K562 (cell line): Measurements from ENCODE around the gene NLRP9. TPM values are rescaled to one million over a fixed set of nuclear protein-coding genes. Genes with fewer than 3 reads are reported as not detected.
A peak's percentile ranks its signal among the peaks of the same experiment; 100 is the strongest.

ENCODE experiments used
- ATAC-seq: fragments of 200-7000 bp; cut with Tn5 transposase; 3 replicates; pipeline ENCODE4 v1.9.1; 2020; ENCODE audit warnings: moderate library complexity
- BruUV-seq: library from RNA; stranded (reverse); fragments of 400-500 nt; replicated peaks from 2 replicates; lab custom pipeline; 2021; lab: Mats Ljungman, UMichigan
- CTCF ChIA-PET: fragments of 300-600 bp; formaldehyde crosslinking; extraction: SDS; loops from one replicate; lab custom pipeline; 2021; ENCODE audit warnings: low intra/inter-chr PET ratio; lab: Yijun Ruan, JAX
- POLR2A ChIA-PET: fragments of 300-600, 350-650 bp; sonication (Branson Sonifier 250); formaldehyde crosslinking; extraction: SDS; loops from one replicate; lab custom pipeline; 2021; ENCODE audit warnings: antibody characterized with exemption, inconsistent platforms; lab: Yijun Ruan, JAX
- DNase-seq, 4 experiments: peaks; one replicate each; pipeline versions ENCODE4 v3.0.0 to v3.0.0-alpha.2; 2011 to 2018; ENCODE audit warnings: low spot score in 3 of 4, mixed read lengths in 3 of 4; ENCODE audit errors: extremely low read depth in 1 of 4
- FAIRE-seq: peaks from 2 replicates; lab custom pipeline; 2011; peaks lifted over from hg19 to GRCh38; lab: Jason Lieb, UNC
- H2AFZ ChIP-seq: 2 replicates; pipeline ENCODE4 v1.6.0; 2011; ENCODE audit warnings: low read depth, low read length, control low read depth, inconsistent platforms
- H3K27ac ChIP-seq: fragments of 200-600 bp; 3 replicates; pipeline ENCODE4 v1.8.0; 2011; ENCODE audit warnings: low read depth, mild to moderate bottlenecking, control low read depth, inconsistent platforms, low read length, moderate library complexity, mixed read lengths; ENCODE audit errors: extremely low read depth
- H3K27me3 ChIP-seq, 2 experiments: fragments of 300-600 bp in 1 of 2; 2 replicates in 1 of 2; 3 replicates in 1 of 2; pipeline versions ENCODE4 v1.6.0 to v1.8.0; 2011; ENCODE audit warnings: inconsistent platforms in 2 of 2, low read length in 2 of 2, mild to moderate bottlenecking in 1 of 2, mixed read lengths in 1 of 2, moderate library complexity in 1 of 2; ENCODE audit not compliant: control insufficient read depth in 2 of 2, insufficient read depth in 2 of 2
- H3K36me3 ChIP-seq: fragments of 300-600 bp; 3 replicates; pipeline ENCODE4 v1.8.0; 2011; ENCODE audit warnings: mild to moderate bottlenecking, low read length, inconsistent platforms; ENCODE audit not compliant: control insufficient read depth, insufficient read depth
- H3K4me1 ChIP-seq, 2 experiments: fragments of 200-600 bp in 1 of 2; replicated peaks in 1 of 2; 2 replicates in 1 of 2; 3 replicates in 1 of 2; pipeline versions ENCODE4 v1.5.1 to v1.8.0; 2011; ENCODE audit warnings: inconsistent platforms in 2 of 2, low read length in 2 of 2, mild to moderate bottlenecking in 1 of 2, mixed read lengths in 1 of 2, moderate library complexity in 1 of 2; ENCODE audit not compliant: control insufficient read depth in 2 of 2, insufficient read depth in 2 of 2
- H3K4me2 ChIP-seq: 2 replicates; pipeline ENCODE4 v1.6.1; 2011; ENCODE audit warnings: low read length, control low read depth, inconsistent platforms, mixed read lengths; ENCODE audit not compliant: insufficient read depth
- H3K4me3 ChIP-seq: fragments of 200-600 bp; sonication (generic), shearing (Covaris generic); 2 replicates; pipeline ENCODE4 v1.5.1; 2016; ENCODE audit warnings: control low read depth, inconsistent platforms
- H3K79me2 ChIP-seq: fragments of 200-600 bp; 3 replicates; pipeline ENCODE4 v1.8.0; 2011; ENCODE audit warnings: low read length, inconsistent platforms; ENCODE audit not compliant: control insufficient read depth, insufficient read depth
- H3K9ac ChIP-seq, 2 experiments: 2 replicates each; pipeline versions ENCODE4 v1.6.0 to v1.6.1; 2011; ENCODE audit warnings: low read depth in 2 of 2, low read length in 2 of 2, control low read depth in 1 of 2, inconsistent platforms in 1 of 2, mild to moderate bottlenecking in 1 of 2, mixed read lengths in 1 of 2; ENCODE audit not compliant: insufficient read depth in 1 of 2
- H3K9me1 ChIP-seq: one replicate; pipeline ENCODE4 v1.6.0; 2011; ENCODE audit warnings: inconsistent platforms, mild to moderate bottlenecking, low read length, moderate library complexity; ENCODE audit not compliant: control insufficient read depth, insufficient read depth
- H3K9me3 ChIP-seq: replicated peaks from 2 replicates; pipeline ENCODE4 v1.5.1; 2011; ENCODE audit warnings: low read depth, low read length, inconsistent platforms; ENCODE audit not compliant: control insufficient read depth, insufficient read depth
- H4K20me1 ChIP-seq: replicated peaks from 2 replicates; pipeline ENCODE4 v1.6.1; 2011; ENCODE audit warnings: low read length, inconsistent platforms, mixed read lengths; ENCODE audit not compliant: control insufficient read depth, insufficient read depth
- CTCFL ChIP-seq: IDR thresholded peaks from 2 replicates; pipeline ENCODE4 v1.6.1; 2011; ENCODE audit warnings: borderline replicate concordance, low read depth, mild to moderate bottlenecking, moderate library complexity, low read length; ENCODE audit not compliant: insufficient read depth, poor library complexity, severe bottlenecking
- DACH1 ChIP-seq: fragments of 450-650 bp; IDR thresholded peaks from 2 replicates; pipeline ENCODE4 v1.6.1; 2018; ENCODE audit not compliant: partially characterized antibody
- HNRNPLL ChIP-seq: fragments of 200-400 bp; formaldehyde crosslinking; IDR thresholded peaks from 2 replicates; pipeline ENCODE4 v1.6.1; 2017; ENCODE audit warnings: low read length, low read depth, mild to moderate bottlenecking; ENCODE audit not compliant: poor library complexity, severe bottlenecking
- HSF4 ChIP-seq: fragments of 250-450 bp; sonication (Bioruptor Pico); IDR thresholded peaks from 2 replicates; pipeline ENCODE4 v2.1.2; 2022; ENCODE audit warnings: mild to moderate bottlenecking, moderate library complexity, borderline replicate concordance
- ILF3 ChIP-seq: fragments of 450-650 bp; IDR thresholded peaks from 2 replicates; pipeline ENCODE4 v1.6.1; 2018; ENCODE audit warnings: antibody characterized with exemption, mild to moderate bottlenecking, moderate library complexity, borderline replicate concordance
- PHTF2 ChIP-seq: fragments of 250-450 bp; sonication (Bioruptor Pico); IDR thresholded peaks from 2 replicates; pipeline ENCODE4 v1.5.0; 2021; ENCODE audit warnings: mild to moderate bottlenecking
- PTTG1 ChIP-seq: fragments of 450-650 bp; IDR thresholded peaks from 2 replicates; pipeline ENCODE4 v1.6.1; 2016; ENCODE audit warnings: low read depth, mild to moderate bottlenecking, missing genetic modification characterization, missing compliant biosample characterization
- RFX1 ChIP-seq: fragments of 450-650 bp; IDR thresholded peaks from 2 replicates; pipeline ENCODE4 v1.6.1; 2016; ENCODE audit warnings: mild to moderate bottlenecking, moderate library complexity
- SIN3A ChIP-seq, 2 experiments: fragments of 150-350 bp in 1 of 2; IDR thresholded peaks; 2 replicates each; pipeline ENCODE4 v1.6.1; 2011 to 2016; ENCODE audit warnings: borderline replicate concordance in 2 of 2, low read depth in 2 of 2, low read length in 2 of 2, mild to moderate bottlenecking in 2 of 2, moderate library complexity in 2 of 2; ENCODE audit not compliant: control insufficient read depth in 1 of 2
- SREBF1 ChIP-seq: fragments of 150-350 bp; IDR thresholded peaks from 2 replicates; pipeline ENCODE4 v1.6.1; 2014; ENCODE audit warnings: antibody characterized with exemption, low read depth, low read length, borderline replicate concordance
- SRF ChIP-seq, 2 experiments: fragments of 250-450, 450-650 bp in 1 of 2; sonication (Bioruptor Pico) in 1 of 2; sonication (generic) in 1 of 2; formaldehyde crosslinking; IDR thresholded peaks; 2 replicates each; pipeline versions ENCODE4 v1.5.0 to v1.5.1; 2020 to 2022; ENCODE audit warnings: mild to moderate bottlenecking in 1 of 2, missing genetic modification reagents in 1 of 2
- ZBTB7A ChIP-seq: IDR thresholded peaks from 2 replicates; pipeline ENCODE4 v1.6.1; 2011; ENCODE audit warnings: low read depth, mild to moderate bottlenecking, low read length, moderate library complexity, borderline replicate concordance; ENCODE audit not compliant: control insufficient read depth
- ZNF41 ChIP-seq: fragments of 250-450 bp; sonication (Bioruptor Pico); conservative IDR thresholded peaks from 2 replicates; pipeline ENCODE4 v1.4.0; 2020; ENCODE audit warnings: mild to moderate bottlenecking
- WGBS: fragments of 100-300 bp; shearing (Covaris generic); methylation state at CpG from one replicate; pipeline ENCODE4 v1.1.6; 2016; ENCODE audit warnings: low coverage, mixed read lengths; ENCODE audit not compliant: insufficient coverage; ENCODE audit errors: missing lambda C conversion rate; 5-methylcytosine and 5-hydroxymethylcytosine counted together
- in situ Hi-C: fragments of 300-500 bp; cut with MboI; formaldehyde crosslinking; loops from 4 replicates; pipeline ENCODE4 v1.15.0; 2018; ENCODE audit warnings: inconsistent platforms, mixed read lengths
- intact Hi-C: fragments of 100-400 bp; cut with micrococcal nuclease; formaldehyde crosslinking; loops from 2 replicates; pipeline ENCODE4 v1.14.2; 2022
- polyA plus RNA-seq, 8 experiments: library from polyadenylated mRNA; depleted of rRNA in 4 of 8; stranded (reverse) in 5 of 8; unstranded in 3 of 8; fragments of >200 nt; fragmentation: Nextera tagmentation in 2 of 8; fragmentation: Illumina TruSeq in 1 of 8; extraction: Ambion mirVana in 2 of 8; extraction: Trizol in 1 of 8; gene quantifications; 2 replicates each; pipeline versions ENCODE4 v1.2.1 to v1.2.3, GENCODE V29; 2011 to 2014; ENCODE audit warnings: inconsistent platforms in 1 of 8, missing spikeins in 1 of 8
- total RNA-seq, 7 experiments: library from RNA; depleted of rRNA in 6 of 7; stranded (reverse); fragments of >200 nt in 6 of 7; fragmentation: Illumina TruSeq in 2 of 7; extraction: Trizol in 2 of 7; gene quantifications; 2 replicates each; pipeline versions ENCODE4 v1.2.1 to v1.2.3, GENCODE V29; 2011 to 2021; ENCODE audit warnings: low replicate concordance in 1 of 7

NLRP9 gene
- total and polyA plus RNA-seq, 9 of the 15 experiments (the other 6 are each of a cell fraction or from before 2014, with no cell fraction given) = not detected

GRCh38 chr19:55693336-55693974, 44.7 kb downstream of the NLRP9 start:
- 98% methylated on average over 15 of the region's 20 CpGs for WGBS

GRCh38 chr19:55692681-55693081, 45.5 kb downstream of the NLRP9 start:
- H3K9ac ChIP-seq = no peak overlapping the region
- DNase-seq = peak in 1 of 4 experiments; percentile 16
- peaks cover 0 to 41% of the 10 kb centered on the region in 2 experiments; a peak in 3 of 5 replicates for H3K4me1 ChIP-seq
- no peaks in the 10 kb centered on the region for H3K79me2 ChIP-seq
- no peaks in the 10 kb centered on the region for H3K27me3 ChIP-seq
- 95% methylated on average over 9 of the region's 19 CpGs for WGBS
- H4K20me1 ChIP-seq = peaks cover 14% of the 10 kb centered on the region
- TF ChIP-seq ILF3 (no peak), DACH1 (no peak), ZBTB7A (no peak), PTTG1 (no peak), HSF4 (CRISPR knock-in tag) (no peak), HNRNPLL (no peak), SREBF1 (no peak), CTCFL (no peak), PHTF2 (no peak), SRF (CRISPR knock-in tag; IDR thresholded peaks at IDR 0.05) (no peak), RFX1 (no peak), SIN3A (IDR thresholded peaks at IDR 0.05; ENCODE audit: borderline replicate concordance in 2 of 2, control insufficient read depth in 1 of 2, low read depth in 2 of 2, low read length in 2 of 2) (no peak)
- no peak overlapping the region for H3K4me3 ChIP-seq
- H3K9me1 ChIP-seq = no peaks in the 10 kb centered on the region
- H3K27ac ChIP-seq = no peak overlapping the region
- CTCF ChIA-PET = no interaction called here
- FAIRE-seq = no peak
- BruUV-seq = no TSS peak
- no peak for ATAC-seq
- no peaks in the 10 kb centered on the region for H3K9me3 ChIP-seq
- in situ Hi-C loops (no loop called here), intact Hi-C loops (no loop called here)
- POLR2A ChIA-PET = interaction anchor here (0.7 to 1.7 kb wide), 2 partner anchors 17 to 56 kb away, joined by 3 to 5 read pairs; no protein-coding TSS in a partner anchor
- H3K36me3 ChIP-seq = peaks cover 92% of the 10 kb centered on the region; the same call in 2 of the 3 replicates
- no peak overlapping the region for H3K4me2 ChIP-seq
- no peak overlapping the region for H2AFZ ChIP-seq

More at GRCh38 chr19:55693336-55693974, 44.7 kb downstream of the NLRP9 start:
- DNase-seq (no peak), FAIRE-seq (no peak), ATAC-seq (no peak)
- in situ Hi-C loops = no loop called here
- ChIA-PET CTCF (no interaction called here), POLR2A (interaction anchor here (0.7 to 1.7 kb wide), 2 partner anchors 12 to 18 kb away, joined by 3 to 5 read pairs; no protein-coding TSS in a partner anchor)
- Histone ChIP-seq H3K9me1 (no peaks in the 10 kb centered on the region), H3K27me3 (no peaks in the 10 kb centered on the region), H4K20me1 (peaks cover 6% of the 10 kb centered on the region), H3K36me3 (peaks cover 92% of the 10 kb centered on the region; the same call in 2 of the 3 replicates), H3K4me2 (no peak overlapping the region), H3K79me2 (no peaks in the 10 kb centered on the region), H2AFZ (no peak overlapping the region), H3K27ac (no peak overlapping the region), H3K4me1 (peaks cover 0 to 33% of the 10 kb centered on the region in 2 experiments; a peak in 3 of 5 replicates), H3K4me3 (no peak overlapping the region), H3K9ac (no peak overlapping the region), H3K9me3 (no peaks in the 10 kb centered on the region)
- no peak for TF ChIP-seq ZNF41 (CRISPR knock-in tag)
- no TSS peak for BruUV-seq
- intact Hi-C loops = no loop called here
